Left cardiac atrium (tissue), 4 donors: ENCODE data around the gene PRKN. TPM values are rescaled to one million over a fixed set of nuclear protein-coding genes. Genes with fewer than 3 reads are reported as not detected.
A peak's percentile ranks its signal among the peaks of the same experiment; 100 is the strongest.

Experiments used
- ATAC-seq, 2 donors: fragments of 200-7000 bp; cut with Tn5 transposase; one replicate each; pipeline ENCODE4 v1.9.1; 2020; ENCODE audit warnings: mild to moderate bottlenecking in 2 of 2, moderate library complexity in 2 of 2
- DNase-seq: peaks from one replicate; pipeline ENCODE4 v3.0.0-alpha.2; 2020
- intact Hi-C, 2 donors: fragments of 100-400 bp; cut with DNase I; formaldehyde crosslinking; loops; one replicate each; pipeline versions ENCODE4 v1.14.1 to v1.15.1; 2022 to 2023
- total RNA-seq, 2 donors: library from RNA; stranded (reverse); fragmentation: NEBNext Ultra II Directional; extraction: Animal tissue kit (Norgen Biotek cat#: 25700); gene quantifications; one replicate each; pipeline ENCODE4 v1.2.1, GENCODE V29; 2021
- donor health status: DM: no; HTN: yes; CAD: no.
- donor health status: DM: no; HTN: yes; CAD: no; lungs with severe emphysema.
- donor health status: DM: yes; HTN: yes; CAD: no.
- donor health status: Dilated cardiomyopathy.

PRKN gene
- total RNA-seq, 2 donors from 2014 or later: 13.8 to 22.2 TPM

GRCh38 chr6:161379834-161380582, 1347.6 kb downstream of the PRKN start:
- ATAC-seq (peak in 1 of 2 donors; percentile 21), DNase-seq (peak; percentile 42)
- intact Hi-C loops: loop anchor here (10.0 kb wide), 2 partner anchors 225 to 455 kb away; no protein-coding TSS in a partner anchor

- ATAC-seq (no peak), DNase-seq (no peak)
- intact Hi-C loops: loop anchor here (10.0 kb wide), 2 partner anchors 223 to 453 kb away; no protein-coding TSS in a partner anchor
Measured at GRCh38 chr6:161378115-161378514, 1349.5 kb downstream of the PRKN start.

- ATAC-seq (no peak), DNase-seq (no peak)
- intact Hi-C loops: loop anchor here (10.0 kb wide), 2 partner anchors 222 to 452 kb away; no protein-coding TSS in a partner anchor
Measured at GRCh38 chr6:161377116-161377515, 1350.5 kb downstream of the PRKN start.

DNA sequence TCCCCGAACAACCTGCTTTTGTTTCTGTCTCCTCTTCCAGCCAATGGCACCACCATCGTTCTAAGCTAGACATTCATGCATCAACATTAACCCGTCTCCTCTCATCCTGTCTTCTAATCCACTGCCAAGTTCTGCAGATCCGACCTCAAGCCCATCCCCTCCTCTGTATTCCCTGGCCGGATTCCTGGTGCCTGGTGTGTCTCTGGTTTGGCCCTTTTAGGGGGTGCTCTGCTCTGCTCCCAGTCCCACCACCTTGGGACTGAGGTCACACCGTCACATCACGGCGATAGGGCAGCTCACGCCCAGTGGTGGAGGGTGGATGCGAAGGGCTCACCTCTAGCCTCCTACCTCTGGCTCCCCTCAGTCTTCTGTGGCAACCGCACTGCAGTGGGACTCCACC, 1351.2 kb downstream of the PRKN start:
- DNase-seq (no peak), ATAC-seq (no peak)
- intact Hi-C loops: loop anchor here (10.0 kb wide), 2 partner anchors 222 to 452 kb away; no protein-coding TSS in a partner anchor

- DNase-seq (peak; percentile 76), ATAC-seq (peak; percentile 56 to 73)
- intact Hi-C loops: loop anchor here (5.0 to 10.0 kb wide), 5 partner anchors 220 to 643 kb away; no protein-coding TSS in a partner anchor
Measured at GRCh38 chr6:161374971-161375873, 1352.3 kb downstream of the PRKN start.

- intact Hi-C loops: loop anchor here (5.0 to 10.0 kb wide), 5 partner anchors 219 to 642 kb away; no protein-coding TSS in a partner anchor
- ATAC-seq: peak; percentile 45 to 47
- peak; percentile 64 for DNase-seq
Measured at GRCh38 chr6:161373905-161374451, 1353.6 kb downstream of the PRKN start.

- intact Hi-C loops: loop anchor here (5.0 to 10.0 kb wide), 5 partner anchors 218 to 640 kb away; no protein-coding TSS in a partner anchor
- ATAC-seq (no peak), DNase-seq (no peak)
Measured at GRCh38 chr6:161372422-161372793, 1355.2 kb downstream of the PRKN start.

DNA sequence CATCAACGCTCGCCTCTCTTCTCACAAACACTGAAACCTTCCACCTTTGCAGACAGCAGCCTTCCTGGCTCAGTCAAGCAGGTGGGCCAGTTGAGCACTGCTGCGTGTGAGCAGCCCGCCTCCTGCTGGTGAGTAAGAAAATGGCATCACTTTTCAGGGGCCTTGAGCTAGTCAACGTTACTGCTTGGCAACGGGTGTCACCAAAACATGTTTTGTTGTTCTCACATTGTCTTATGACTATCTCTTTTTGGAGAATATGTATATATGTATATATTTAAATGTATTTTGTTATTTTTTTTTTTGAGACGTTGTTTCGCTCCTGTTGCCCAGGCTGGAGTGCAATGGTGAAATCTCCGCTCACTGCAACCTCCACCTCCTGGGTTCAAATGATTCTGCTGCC, 1356.7 kb downstream of the PRKN start:
- peak; percentile 54 for DNase-seq
- ATAC-seq: peak; percentile 53 to 68
- intact Hi-C loops: loop anchor here (5.0 to 10.0 kb wide), 5 partner anchors 216 to 639 kb away; no protein-coding TSS in a partner anchor

- DNase-seq: no peak
- ATAC-seq: no peak
- intact Hi-C loops: no loop called here
Measured at GRCh38 chr6:161369339-161369738, 1358.2 kb downstream of the PRKN start.

DNA sequence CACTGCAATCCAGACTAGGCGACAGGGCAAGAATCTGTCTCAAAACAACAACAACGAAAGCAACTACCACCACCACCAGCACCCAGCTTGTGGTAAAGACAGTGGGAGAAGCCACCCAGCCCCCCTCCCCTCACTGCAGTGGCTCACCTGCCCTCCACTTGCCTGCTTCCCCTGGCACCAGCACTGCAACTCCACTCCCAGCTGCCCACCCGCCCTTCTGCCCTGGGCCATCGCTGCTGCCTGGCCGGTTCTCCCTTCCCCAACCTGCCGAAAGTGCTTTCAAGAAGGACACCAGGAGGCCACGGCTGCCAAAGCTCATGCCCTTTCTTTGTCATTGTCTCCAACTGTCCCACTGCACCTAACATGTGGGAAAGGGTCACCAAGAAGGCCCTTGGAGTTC, 1359.1 kb downstream of the PRKN start:
- DNase-seq: no peak
- no peak for ATAC-seq
- intact Hi-C loops: no loop called here

DNA sequence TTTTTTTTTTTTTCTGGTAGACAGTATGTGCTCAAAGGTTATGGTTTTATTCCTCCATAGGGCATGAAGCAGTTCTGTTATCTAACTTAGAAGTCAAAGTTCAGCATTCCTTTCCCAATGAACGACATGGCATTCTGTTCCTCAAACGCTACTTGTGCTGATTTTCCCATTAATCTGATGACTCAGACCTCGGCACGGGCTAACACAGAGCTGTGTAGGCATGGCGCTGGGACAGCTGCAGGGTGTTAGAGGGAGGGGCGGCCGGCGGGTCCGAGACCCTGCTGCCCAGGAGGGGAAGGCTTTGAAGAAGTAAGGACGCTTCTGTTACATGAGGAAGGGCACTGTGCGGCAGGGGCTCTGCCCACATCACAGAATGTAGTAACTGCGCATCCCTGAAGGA, 1360.1 kb downstream of the PRKN start:
- ATAC-seq (no peak), DNase-seq (no peak)
- intact Hi-C loops: no loop called here

DNA sequence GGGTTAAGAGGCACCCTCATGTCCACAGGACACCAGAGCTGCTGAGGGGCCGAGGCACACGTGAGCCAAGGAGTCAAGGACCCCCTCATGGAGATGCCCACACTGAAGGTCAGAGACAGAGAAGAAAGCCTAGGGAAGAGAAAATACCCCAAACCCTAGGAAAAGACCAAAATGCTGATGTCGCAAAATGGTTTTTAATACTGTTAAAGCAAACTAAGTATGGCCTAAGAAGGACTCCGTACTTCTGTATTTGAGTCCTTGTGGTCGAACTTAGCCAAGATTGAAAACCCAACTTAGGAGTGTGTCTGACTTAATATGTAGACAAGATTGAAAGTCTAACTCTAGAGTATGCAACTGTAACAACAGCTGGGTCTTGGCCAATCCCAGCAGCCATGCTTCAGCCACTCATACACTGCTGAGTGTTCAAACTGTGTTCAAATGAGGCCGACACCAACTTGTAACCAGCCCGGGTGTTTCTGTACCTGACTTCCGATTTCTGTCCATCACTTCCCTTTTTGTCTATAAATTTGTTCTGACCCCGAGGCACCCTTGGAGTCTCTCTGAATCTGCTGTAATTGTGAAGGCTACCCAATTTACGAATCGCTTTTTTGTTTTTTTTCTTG, 1361.2 kb downstream of the PRKN start:
- DNase-seq: no peak
- intact Hi-C loops: no loop called here
- ATAC-seq: no peak

DNA sequence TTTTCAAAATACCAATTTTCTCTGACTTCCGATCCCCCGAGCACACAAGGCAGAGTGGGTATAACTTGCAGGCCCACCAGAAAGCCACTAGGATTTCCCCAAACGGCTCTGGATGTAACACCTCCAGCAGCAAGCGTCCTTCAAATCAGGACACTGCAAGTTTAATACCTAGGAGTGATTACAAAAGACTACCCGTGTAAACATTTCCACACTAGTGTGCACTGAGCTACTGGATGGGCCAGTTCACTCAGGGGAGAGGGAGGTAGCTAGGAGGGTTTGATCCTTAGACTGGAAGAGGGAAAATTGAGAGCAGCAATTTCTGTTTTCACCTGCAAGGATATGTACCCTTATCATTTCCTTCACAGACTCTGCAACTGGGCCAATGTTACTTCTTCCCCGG, 1361.9 kb downstream of the PRKN start:
- DNase-seq: no peak
- intact Hi-C loops: no loop called here
- no peak for ATAC-seq

DNA sequence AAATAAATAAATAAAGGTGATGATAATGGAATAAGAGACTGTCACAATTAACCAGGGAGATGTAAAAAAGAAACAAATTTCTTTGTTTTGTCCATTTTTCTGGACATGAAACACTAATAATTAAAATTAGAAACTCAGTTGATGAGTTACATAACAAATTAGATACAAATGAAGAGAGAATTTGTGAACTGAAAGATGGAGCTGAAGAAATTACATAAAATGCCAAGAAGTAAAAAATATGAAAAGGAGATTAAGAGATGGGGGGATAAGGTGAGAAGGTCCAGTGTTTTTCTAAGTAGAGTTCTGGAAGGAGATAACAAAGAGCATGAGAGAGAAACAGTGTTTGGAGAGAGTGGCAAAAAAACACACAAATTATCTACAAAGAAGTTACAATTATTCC, 1364.3 kb downstream of the PRKN start:
- DNase-seq: no peak
- ATAC-seq: no peak
- intact Hi-C loops: no loop called here

- intact Hi-C loops: no loop called here
- no peak for DNase-seq
- no peak for ATAC-seq
Measured at GRCh38 chr6:161362266-161362665, 1365.3 kb downstream of the PRKN start.

GRCh38 chr6:161361529-161361928, 1366.0 kb downstream of the PRKN start:
- intact Hi-C loops: no loop called here
- DNase-seq (no peak), ATAC-seq (no peak)

DNA sequence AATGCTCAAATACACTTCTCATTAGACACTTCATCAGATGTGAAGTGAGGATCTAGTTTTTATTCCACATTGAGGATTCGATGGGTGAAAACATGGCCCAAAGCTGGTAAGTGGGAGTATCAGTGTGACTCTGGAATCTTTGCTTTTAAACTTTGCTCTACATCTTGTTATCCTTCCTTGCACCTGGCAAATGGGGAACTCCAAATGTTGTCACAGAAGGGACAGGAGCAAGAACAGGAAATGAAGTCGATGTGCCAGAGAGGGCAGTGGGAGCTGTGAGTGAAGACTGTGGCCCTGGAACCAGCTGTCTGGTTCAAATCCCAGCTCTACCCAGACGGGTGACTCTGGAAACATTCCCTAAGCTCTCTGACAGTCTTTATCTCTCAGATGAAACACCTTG, 1367.0 kb downstream of the PRKN start:
- no peak for ATAC-seq
- intact Hi-C loops: no loop called here
- no peak for DNase-seq

DNA sequence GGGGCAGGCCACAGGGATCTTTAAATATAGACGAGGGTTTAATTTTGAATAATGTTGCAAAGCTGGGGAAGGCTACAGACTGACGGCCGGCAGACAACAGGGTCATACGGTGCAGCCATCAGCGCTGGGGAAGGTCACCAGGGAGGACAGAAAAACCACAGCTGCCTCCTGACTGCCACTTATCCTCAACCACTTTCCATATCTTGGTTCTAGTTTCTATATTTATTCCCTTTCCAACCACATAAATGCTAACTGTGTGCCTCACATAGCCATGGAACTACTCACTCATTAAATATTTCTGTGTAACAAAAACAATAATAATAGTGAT, 1368.0 kb downstream of the PRKN start:
- intact Hi-C loops: no loop called here
- DNase-seq (no peak), ATAC-seq (peak; percentile 76 to 87)

- intact Hi-C loops: no loop called here
- ATAC-seq (no peak), DNase-seq (no peak)
Measured at GRCh38 chr6:161356167-161356854, 1371.3 kb downstream of the PRKN start.
